GM21367 (cell line): ENCODE measurements around the gene PDE3B.
"Not testable (repeated sequence)": the region's sequence is repeated elsewhere in the genome, so short reads cannot be mapped to it uniquely, and the experiment has no call there.

ENCODE experiments used
- ATAC-seq: cut with Tn5 transposase; IDR thresholded peaks from one replicate; pipeline ENCODE4 v1.9.1; 2021; ENCODE audit not compliant: unreplicated experiment

Gene PDE3B

GRCh38 chr11:14742849-14743559 lies 99.4 kb downstream of the PDE3B start:
- ATAC-seq: no peak

GRCh38 chr11:14743667-14744066 lies 100.1 kb downstream of the PDE3B start:
- ATAC-seq: not testable (repeated sequence)

- ATAC-seq: no peak
Measured at GRCh38 chr11:14746857-14747395, 103.3 kb downstream of the PDE3B start.

- ATAC-seq: no peak
Measured at GRCh38 chr11:14748090-14748489, 104.5 kb downstream of the PDE3B start.

GRCh38 chr11:14750911-14751310 lies 107.3 kb downstream of the PDE3B start:
- no peak for ATAC-seq

- ATAC-seq: no peak
Measured at GRCh38 chr11:14751975-14752407, 108.4 kb downstream of the PDE3B start.

GRCh38 chr11:14755140-14755539 lies 111.5 kb downstream of the PDE3B start:
- no peak for ATAC-seq

GRCh38 chr11:14756349-14756748 lies 112.7 kb downstream of the PDE3B start:
- no peak for ATAC-seq

GRCh38 chr11:14759300-14760012 lies 115.9 kb downstream of the PDE3B start:
- ATAC-seq: not testable (repeated sequence)

GRCh38 chr11:14764179-14764578 lies 120.6 kb downstream of the PDE3B start:
- ATAC-seq: no peak

GRCh38 chr11:14764579-14765527 lies 121.2 kb downstream of the PDE3B start:
- ATAC-seq: peak; percentile 92

GRCh38 chr11:14766585-14766984 lies 123.0 kb downstream of the PDE3B start:
- no peak for ATAC-seq

- ATAC-seq: peak; percentile 46
Measured at GRCh38 chr11:14768526-14769188, 125.1 kb downstream of the PDE3B start.

GRCh38 chr11:14773755-14774154 lies 130.2 kb downstream of the PDE3B start:
- no peak for ATAC-seq

GRCh38 chr11:14774721-14775120 lies 131.1 kb downstream of the PDE3B start:
- no peak for ATAC-seq

- ATAC-seq: no peak
Measured at GRCh38 chr11:14775897-14776296, 132.3 kb downstream of the PDE3B start.

- ATAC-seq: not testable (repeated sequence)
Measured at GRCh38 chr11:14778460-14778859, 134.9 kb downstream of the PDE3B start.

GRCh38 chr11:14783788-14784187 lies 140.2 kb downstream of the PDE3B start:
- ATAC-seq: no peak

- no peak for ATAC-seq
Measured at GRCh38 chr11:14784230-14784629, 140.6 kb downstream of the PDE3B start.

GRCh38 chr11:14789879-14790484 lies 146.4 kb downstream of the PDE3B start:
- peak; percentile 60 for ATAC-seq
